Keratinocyte (primary cell): ENCODE results near the gene JAK1. TPM values are rescaled to one million over a fixed set of nuclear protein-coding genes. Genes with fewer than 3 reads are reported as not detected.

Experiments
- DNase-seq: peaks from one replicate; pipeline ENCODE4 v3.0.0-alpha.2; 2011; ENCODE audit warnings: low read depth, missing footprints, low spot score
- FAIRE-seq: peaks from 2 replicates; lab custom pipeline; 2011; peaks lifted over from hg19 to GRCh38; lab: Jason Lieb, UNC
- H2AFZ ChIP-seq: 2 replicates; pipeline ENCODE4 v1.6.0; 2012; ENCODE audit warnings: low read length, control low read depth, inconsistent platforms; ENCODE audit not compliant: control insufficient read depth
- H3K27ac ChIP-seq: 2 replicates; pipeline ENCODE4 v1.5.1; 2011; ENCODE audit warnings: low read length; ENCODE audit not compliant: control insufficient read depth, insufficient read depth
- H3K27me3 ChIP-seq: 3 replicates; pipeline ENCODE4 v1.6.0; 2011; ENCODE audit warnings: low read length; ENCODE audit not compliant: control insufficient read depth, insufficient read depth; ENCODE audit errors: extremely low read depth
- H3K36me3 ChIP-seq, 2 experiments: 2 replicates in 1 of 2; 3 replicates in 1 of 2; pipeline ENCODE4 v1.5.1; 2011; ENCODE audit warnings: low read length in 2 of 2, mild to moderate bottlenecking in 1 of 2; ENCODE audit not compliant: control insufficient read depth in 2 of 2, insufficient read depth in 2 of 2; ENCODE audit errors: extremely low read depth in 1 of 2
- H3K4me1 ChIP-seq: 3 replicates; pipeline ENCODE4 v1.5.1; 2011; ENCODE audit warnings: low read length; ENCODE audit not compliant: control insufficient read depth, insufficient read depth; ENCODE audit errors: extremely low read depth
- H3K4me2 ChIP-seq: 3 replicates; pipeline ENCODE4 v1.6.0; 2011; ENCODE audit warnings: low read depth, low read length; ENCODE audit not compliant: control insufficient read depth, insufficient read depth; ENCODE audit errors: extremely low read depth
- H3K4me3 ChIP-seq, 3 experiments: fragments of 200-600 bp in 1 of 3; sonication (generic) in 1 of 3; 2 replicates in 2 of 3; 3 replicates in 1 of 3; pipeline ENCODE4 v1.5.1; 2011 to 2016; ENCODE audit warnings: low read length in 3 of 3, mild to moderate bottlenecking in 3 of 3, control low read depth in 2 of 3, inconsistent platforms in 1 of 3, low read depth in 1 of 3, mixed read lengths in 1 of 3, mixed run types in 1 of 3, moderate library complexity in 1 of 3; ENCODE audit not compliant: control insufficient read depth in 2 of 3, insufficient read depth in 2 of 3; ENCODE audit errors: extremely low read depth in 1 of 3
- H3K79me2 ChIP-seq: 2 replicates; pipeline ENCODE4 v1.6.0; 2012; ENCODE audit warnings: low read length; ENCODE audit not compliant: control insufficient read depth, insufficient read depth
- H3K9ac ChIP-seq: 3 replicates; pipeline ENCODE4 v1.6.0; 2011; ENCODE audit warnings: low read length; ENCODE audit not compliant: control insufficient read depth, insufficient read depth; ENCODE audit errors: extremely low read depth
- H3K9me1 ChIP-seq: 3 replicates; pipeline ENCODE4 v1.6.0; 2011; ENCODE audit warnings: low read length; ENCODE audit not compliant: control insufficient read depth, insufficient read depth; ENCODE audit errors: extremely low read depth
- H3K9me3 ChIP-seq: 2 replicates; pipeline ENCODE4 v1.5.1; 2012; ENCODE audit warnings: low read depth, low read length; ENCODE audit not compliant: control insufficient read depth
- H4K20me1 ChIP-seq: 3 replicates; pipeline ENCODE4 v1.6.0; 2011; ENCODE audit warnings: low read length; ENCODE audit not compliant: control insufficient read depth, insufficient read depth; ENCODE audit errors: extremely low read depth
- CTCF ChIP-seq, 3 experiments: IDR thresholded peaks in 1 of 3; conservative IDR thresholded peaks in 1 of 3; optimal IDR thresholded peaks in 1 of 3; 2 replicates in 2 of 3; 3 replicates in 1 of 3; pipeline versions ENCODE3 to v1.5.1; 2011; ENCODE audit warnings: low read length in 3 of 3, mild to moderate bottlenecking in 3 of 3, moderate library complexity in 2 of 3, control low read depth in 1 of 3, inconsistent platforms in 1 of 3; ENCODE audit not compliant: insufficient read depth in 2 of 3; ENCODE audit errors: extremely low read depth in 1 of 3
- EZH2 ChIP-seq: IDR thresholded peaks from one replicate; pipeline ENCODE4 v1.6.1; 2012; ENCODE audit warnings: inconsistent platforms, mild to moderate bottlenecking, low read length, moderate library complexity
- dilution Hi-C: fragments of 300-500 bp; cut with MboI; formaldehyde crosslinking; loops from one replicate; pipeline ENCODE4 v1.7.0; 2020; ENCODE audit warnings: low sequenced_read_pairs; ENCODE audit not compliant: extremely low pct_ligation_motif_present
- polyA plus RNA-seq, 5 experiments: library from polyadenylated mRNA; depleted of rRNA in 3 of 5; stranded (reverse) in 3 of 5; stranded (forward) in 1 of 5; unstranded in 1 of 5; fragments of >200 nt; gene quantifications; 1 replicate in 1 of 5; 2 replicates in 3 of 5; 3 replicates in 1 of 5; pipeline versions ENCODE4 v1.2.1 to v1.2.3, GENCODE V29; 2011 to 2012; ENCODE audit warnings: missing spikeins in 2 of 5, low read depth in 1 of 5, low replicate concordance in 1 of 5

JAK1 gene
- polyA plus RNA-seq, 1 donor (not counting 4 experiments of a cell fraction or from before 2014, with no cell fraction given): 50.9 TPM

- H4K20me1 ChIP-seq: no peaks in the 10 kb centered on the region
- DNase-seq: no peak
- no peak overlapping the region for H2AFZ ChIP-seq
- H3K4me3 ChIP-seq: no peak overlapping the region
- H3K27ac ChIP-seq: no peak overlapping the region
- no peaks in the 10 kb centered on the region for H3K9me3 ChIP-seq
- no peaks in the 10 kb centered on the region for H3K9me1 ChIP-seq
- no peaks in the 10 kb centered on the region for H3K36me3 ChIP-seq
- no peak overlapping the region for H3K4me2 ChIP-seq
- no peak for FAIRE-seq
- H3K9ac ChIP-seq: no peak overlapping the region
- no peaks in the 10 kb centered on the region for H3K27me3 ChIP-seq
- dilution Hi-C loops: no loop called here
- H3K4me1 ChIP-seq: no peaks in the 10 kb centered on the region
- no peaks in the 10 kb centered on the region for H3K79me2 ChIP-seq
- TF ChIP-seq EZH2: no peak
- TF ChIP-seq CTCF (optimal IDR thresholded peaks at IDR 0.05 in 1 of 3, IDR thresholded peaks at IDR 0.05 in 1 of 3, conservative IDR thresholded peaks at IDR 0.05 in 1 of 3; ENCODE audit: extremely low read depth in 1 of 3, insufficient read depth in 2 of 3, low read length in 3 of 3): no peak
Measured at GRCh38 chr1:65009176-65009575, 42.8 kb upstream of the JAK1 start.

- Histone ChIP-seq H3K27me3 (no peaks in the 10 kb centered on the region), H3K79me2 (no peaks in the 10 kb centered on the region), H3K9ac (no peak overlapping the region), H3K27ac (no peak overlapping the region), H4K20me1 (no peaks in the 10 kb centered on the region), H3K4me3 (no peak overlapping the region), H3K9me3 (no peaks in the 10 kb centered on the region), H2AFZ (no peak overlapping the region), H3K36me3 (no peaks in the 10 kb centered on the region), H3K4me2 (no peak overlapping the region), H3K4me1 (peaks cover 7% of the 10 kb centered on the region), H3K9me1 (no peaks in the 10 kb centered on the region)
- no peak for FAIRE-seq
- DNase-seq: no peak
- dilution Hi-C loops: no loop called here
- no peak for TF ChIP-seq CTCF (optimal IDR thresholded peaks at IDR 0.05 in 1 of 3, IDR thresholded peaks at IDR 0.05 in 1 of 3, conservative IDR thresholded peaks at IDR 0.05 in 1 of 3; ENCODE audit: extremely low read depth in 1 of 3, insufficient read depth in 2 of 3, low read length in 3 of 3)
- TF ChIP-seq EZH2: no peak
Measured at GRCh38 chr1:65006806-65007205, 40.5 kb upstream of the JAK1 start.
